Vagina (tissue), 2 donors: ENCODE measurements around the gene GGA1. TPM values are rescaled to one million over a fixed set of nuclear protein-coding genes. Genes with fewer than 3 reads are reported as not detected.
A peak's percentile ranks its signal among the peaks of the same experiment; 100 is the strongest.
"Not testable (repeated sequence)": the region's sequence is repeated elsewhere in the genome, so short reads cannot be mapped to it uniquely, and the experiment has no call there.

Source experiments
- DNase-seq, 2 donors: peaks; one replicate each; pipeline ENCODE4 v3.0.0-alpha.2; 2017; ENCODE audit errors: extremely low spot score in 2 of 2
- H3K27ac ChIP-seq: fragments of 200-600 bp; sonication (generic); one replicate; pipeline ENCODE4 v1.5.1; 2019
- H3K27me3 ChIP-seq: fragments of 200-600 bp; sonication (generic); one replicate; pipeline ENCODE4 v1.5.1; 2019
- H3K36me3 ChIP-seq, 2 donors: fragments of 200-600 bp; sonication (generic); one replicate each; pipeline ENCODE4 v1.5.1; 2017 to 2019
- H3K4me1 ChIP-seq: fragments of 200-600 bp; sonication (generic); one replicate; pipeline ENCODE4 v1.5.1; 2019
- H3K4me3 ChIP-seq, 2 donors: fragments of 200-600 bp; sonication (generic); 1 replicate in 1 of 2; 2 replicates in 1 of 2; pipeline ENCODE4 v1.5.1; 2016 to 2019
- H3K9me3 ChIP-seq: fragments of 200-600 bp; sonication (generic); one replicate; pipeline ENCODE4 v1.5.1; 2019
- POLR2A ChIP-seq, 2 donors: fragments of 450-650 bp; IDR thresholded peaks; one replicate each; pipeline ENCODE4 v1.6.1; 2017; ENCODE audit warnings: antibody characterized with exemption in 2 of 2, mild to moderate bottlenecking in 2 of 2, moderate library complexity in 2 of 2
- POLR2AphosphoS5 ChIP-seq, 2 donors: sonication (generic); formaldehyde crosslinking; IDR thresholded peaks; one replicate each; pipeline ENCODE4 v1.9.0; 2017; ENCODE audit warnings: antibody characterized with exemption in 2 of 2, mild to moderate bottlenecking in 2 of 2, low read depth in 1 of 2; ENCODE audit not compliant: insufficient read depth in 1 of 2
- intact Hi-C: fragments of 100-400 bp; cut with DNase I; formaldehyde crosslinking; loops from one replicate; pipeline ENCODE4 v1.15.1; 2023
- total RNA-seq: library from RNA; depleted of rRNA; stranded (reverse); fragments of >200 nt; gene quantifications from one replicate; pipeline ENCODE4 v1.2.3, GENCODE V29; 2016
- TF ChIP-seq, protein P1 (sequence below), 3 experiments: fragments of 450-650 bp in 2 of 3; fragments of 200-600 bp in 1 of 3; sonication (generic) in 1 of 3; IDR thresholded peaks; one replicate each; pipeline ENCODE4 v1.5.1; 2017 to 2019; ENCODE audit warnings: antibody characterized with exemption in 3 of 3, mild to moderate bottlenecking in 2 of 3, moderate library complexity in 2 of 3

GGA1 gene
- total RNA-seq, 1 donor from 2014 or later, result 45.7 TPM

DNA sequence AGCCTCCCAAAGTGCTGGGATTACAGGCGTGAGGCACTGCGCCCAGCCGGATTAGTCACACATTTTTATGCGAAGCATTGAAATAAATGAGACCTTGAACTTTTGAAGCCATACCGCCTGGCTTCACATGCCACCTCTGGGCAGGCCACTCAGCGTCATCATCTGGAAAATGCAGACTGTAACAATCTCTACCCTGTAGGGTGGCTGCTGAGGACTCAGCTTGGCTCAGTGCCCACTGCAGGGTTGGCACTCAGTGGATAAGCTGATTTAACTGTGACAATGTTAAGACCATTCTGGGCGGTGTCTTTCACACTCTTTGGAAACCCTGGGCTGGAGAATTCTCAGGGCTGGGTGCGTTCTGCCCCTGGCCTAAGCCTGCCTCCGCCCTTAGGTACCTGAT lies 39.3 kb downstream of the GGA1 start:
- no peak overlapping the region for H3K27ac ChIP-seq
- peaks cover 7% of the 10 kb centered on the region for H3K4me1 ChIP-seq
- DNase-seq, result no peak
- H3K36me3 ChIP-seq, result peaks cover 0 to 26% of the 10 kb centered on the region in 2 donors
- H3K4me3 ChIP-seq, result no peak overlapping the region
- intact Hi-C loops, result loop anchor here (10.0 kb wide), 1 partner anchor 147 kb away; no protein-coding TSS in a partner anchor
- peak in 1 of 2 donors; percentile 48 for TF ChIP-seq POLR2AphosphoS5 (IDR thresholded peaks at IDR 0.05; ENCODE audit: insufficient read depth in 1 of 2, low read depth in 1 of 2)
- TF ChIP-seq POLR2A (IDR thresholded peaks at IDR 0.05), result no peak
- H3K27me3 ChIP-seq, result no peaks in the 10 kb centered on the region
- H3K9me3 ChIP-seq, result no peaks in the 10 kb centered on the region

DNA sequence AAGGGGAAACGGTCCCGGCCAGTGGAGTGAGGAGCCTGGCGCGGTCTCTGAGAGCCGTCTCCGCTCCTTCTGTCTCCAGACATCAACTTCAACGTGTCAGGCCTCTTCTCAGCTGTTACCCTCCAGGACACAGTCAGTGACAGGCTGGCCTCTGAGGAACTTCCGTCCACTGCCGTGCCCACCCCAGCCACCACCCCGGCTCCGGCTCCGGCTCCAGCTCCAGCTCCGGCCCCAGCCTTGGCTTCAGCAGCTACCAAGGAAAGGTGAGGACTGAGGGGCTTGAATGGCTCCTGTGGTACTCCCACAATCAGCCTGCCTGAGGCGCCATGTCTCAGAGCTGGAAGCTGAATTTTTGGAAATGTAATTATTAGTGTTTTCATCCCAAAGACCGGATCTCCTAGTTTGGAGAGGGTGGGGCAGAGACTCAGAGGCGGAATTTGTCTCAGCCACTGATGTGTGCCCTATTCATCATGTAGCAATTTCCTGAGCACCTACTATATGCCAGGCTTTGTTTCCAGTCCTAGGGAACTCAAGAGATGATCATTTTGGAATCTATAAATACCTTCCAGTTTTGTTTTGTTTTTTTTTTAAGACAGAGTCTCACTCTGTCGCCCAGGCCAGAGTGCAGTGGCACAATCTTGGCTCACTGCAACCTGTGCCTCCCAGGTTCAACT lies 42.0 kb downstream of the GGA1 start:
- intact Hi-C loops, result no loop called here
- no peak for DNase-seq
- H3K9me3 ChIP-seq, result no peaks in the 10 kb centered on the region
- no peak overlapping the region for H3K27ac ChIP-seq
- H3K4me3 ChIP-seq, result no peak overlapping the region
- TF ChIP-seq, protein P1, sequence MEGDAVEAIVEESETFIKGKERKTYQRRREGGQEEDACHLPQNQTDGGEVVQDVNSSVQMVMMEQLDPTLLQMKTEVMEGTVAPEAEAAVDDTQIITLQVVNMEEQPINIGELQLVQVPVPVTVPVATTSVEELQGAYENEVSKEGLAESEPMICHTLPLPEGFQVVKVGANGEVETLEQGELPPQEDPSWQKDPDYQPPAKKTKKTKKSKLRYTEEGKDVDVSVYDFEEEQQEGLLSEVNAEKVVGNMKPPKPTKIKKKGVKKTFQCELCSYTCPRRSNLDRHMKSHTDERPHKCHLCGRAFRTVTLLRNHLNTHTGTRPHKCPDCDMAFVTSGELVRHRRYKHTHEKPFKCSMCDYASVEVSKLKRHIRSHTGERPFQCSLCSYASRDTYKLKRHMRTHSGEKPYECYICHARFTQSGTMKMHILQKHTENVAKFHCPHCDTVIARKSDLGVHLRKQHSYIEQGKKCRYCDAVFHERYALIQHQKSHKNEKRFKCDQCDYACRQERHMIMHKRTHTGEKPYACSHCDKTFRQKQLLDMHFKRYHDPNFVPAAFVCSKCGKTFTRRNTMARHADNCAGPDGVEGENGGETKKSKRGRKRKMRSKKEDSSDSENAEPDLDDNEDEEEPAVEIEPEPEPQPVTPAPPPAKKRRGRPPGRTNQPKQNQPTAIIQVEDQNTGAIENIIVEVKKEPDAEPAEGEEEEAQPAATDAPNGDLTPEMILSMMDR (IDR thresholded peaks at IDR 0.05), result no peak
- TF ChIP-seq POLR2AphosphoS5 (IDR thresholded peaks at IDR 0.05; ENCODE audit: insufficient read depth in 1 of 2, low read depth in 1 of 2) (no peak), POLR2A (IDR thresholded peaks at IDR 0.05) (no peak)
- no peaks in the 10 kb centered on the region for H3K4me1 ChIP-seq
- peaks cover 0 to 41% of the 10 kb centered on the region in 2 donors for H3K36me3 ChIP-seq
- no peaks in the 10 kb centered on the region for H3K27me3 ChIP-seq

DNA sequence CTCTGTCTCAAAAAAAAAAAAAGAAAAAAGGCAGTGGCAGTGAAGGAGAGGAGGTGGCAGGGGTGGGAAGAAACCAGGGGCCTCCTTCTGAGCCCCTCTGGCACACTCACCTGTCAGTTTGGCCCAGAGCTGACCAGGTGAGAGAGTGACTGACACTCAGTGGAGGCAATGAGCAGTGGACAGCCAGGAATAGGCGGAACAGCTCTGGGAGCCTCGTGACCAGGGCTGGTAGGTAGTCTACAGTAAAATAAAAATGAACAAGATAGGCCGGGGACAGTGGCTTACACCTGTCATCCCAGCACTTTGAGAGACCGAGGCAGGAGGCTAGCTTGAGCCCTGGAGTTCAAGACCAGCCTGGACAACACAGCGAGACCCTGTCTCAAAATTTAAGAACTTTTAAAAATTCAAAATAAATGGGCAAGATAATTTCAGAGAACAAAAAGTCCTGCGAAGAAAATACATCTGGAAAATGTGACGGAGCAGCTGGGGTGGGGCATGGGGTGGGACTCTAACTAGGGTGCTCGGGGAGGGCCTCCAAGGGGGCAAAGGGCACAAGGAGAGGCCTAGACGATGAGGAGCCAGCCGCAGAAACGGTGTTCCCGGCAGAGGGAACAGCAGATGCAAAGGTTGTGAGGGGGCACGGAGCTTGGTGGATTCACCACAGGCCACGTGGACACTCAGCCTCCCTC lies 46.1 kb downstream of the GGA1 start:
- peaks cover 0 to 41% of the 10 kb centered on the region in 2 donors for H3K36me3 ChIP-seq
- H3K27me3 ChIP-seq, result no peaks in the 10 kb centered on the region
- no peaks in the 10 kb centered on the region for H3K9me3 ChIP-seq
- TF ChIP-seq POLR2A (IDR thresholded peaks at IDR 0.05) (no peak), POLR2AphosphoS5 (IDR thresholded peaks at IDR 0.05; ENCODE audit: insufficient read depth in 1 of 2, low read depth in 1 of 2) (no peak)
- TF ChIP-seq, protein P1 (IDR thresholded peaks at IDR 0.05), result no peak
- no peak for DNase-seq
- H3K27ac ChIP-seq, result no peak overlapping the region
- intact Hi-C loops, result no loop called here
- H3K4me3 ChIP-seq, result no peak overlapping the region
- H3K4me1 ChIP-seq, result peaks cover 14% of the 10 kb centered on the region

DNA sequence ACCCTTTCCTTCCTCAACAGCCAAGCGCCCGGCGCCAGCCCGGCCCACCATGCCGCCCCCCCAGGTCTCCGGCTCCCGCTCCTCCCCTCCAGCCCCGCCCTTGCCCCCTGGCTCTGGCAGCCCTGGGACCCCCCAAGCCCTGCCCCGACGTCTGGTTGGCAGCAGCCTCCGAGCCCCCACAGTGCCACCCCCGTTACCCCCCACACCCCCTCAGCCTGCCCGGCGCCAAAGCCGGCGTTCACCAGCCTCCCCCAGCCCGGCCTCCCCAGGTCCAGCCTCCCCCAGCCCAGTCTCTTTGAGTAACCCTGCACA lies 46.6 kb downstream of the GGA1 start:
- DNase-seq, result no peak
- Histone ChIP-seq H3K27me3 (no peaks in the 10 kb centered on the region), H3K4me1 (peaks cover 19% of the 10 kb centered on the region), H3K36me3 (peaks cover 0 to 36% of the 10 kb centered on the region in 2 donors), H3K9me3 (no peaks in the 10 kb centered on the region), H3K4me3 (no peak overlapping the region), H3K27ac (no peak overlapping the region)
- TF ChIP-seq POLR2A (IDR thresholded peaks at IDR 0.05), result no peak
- TF ChIP-seq POLR2AphosphoS5 (IDR thresholded peaks at IDR 0.05; ENCODE audit: insufficient read depth in 1 of 2, low read depth in 1 of 2), result no peak
- TF ChIP-seq, protein P1 (IDR thresholded peaks at IDR 0.05), result no peak
- intact Hi-C loops, result no loop called here

DNA sequence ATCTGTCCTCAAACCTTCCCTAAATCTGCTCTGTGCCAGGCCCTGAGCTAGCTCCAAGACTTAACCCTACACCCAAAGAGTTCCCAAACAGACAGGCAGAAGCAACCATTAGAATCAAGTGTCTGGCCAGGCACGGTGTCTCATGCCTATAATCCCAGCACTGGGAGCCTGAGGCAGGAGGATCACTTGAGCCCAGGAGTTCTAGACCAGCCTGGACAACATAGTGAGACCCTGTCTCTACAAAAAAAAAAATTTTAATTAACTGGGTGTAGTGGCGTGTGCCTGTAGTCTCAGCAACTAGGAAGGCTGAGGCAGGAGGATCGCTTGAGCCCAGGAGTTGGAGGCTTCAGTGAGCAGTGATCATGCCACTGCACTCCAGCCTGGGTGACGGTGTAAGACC lies 47.9 kb downstream of the GGA1 start:
- peaks cover 33% of the 10 kb centered on the region for H3K4me1 ChIP-seq
- H3K4me3 ChIP-seq, H3K27ac ChIP-seq, H3K9me3 ChIP-seq, H3K27me3 ChIP-seq, DNase-seq, intact Hi-C loops: not testable (repeated sequence)
- H3K36me3 ChIP-seq, result peaks cover 0 to 23% of the 10 kb centered on the region in 2 donors

DNA sequence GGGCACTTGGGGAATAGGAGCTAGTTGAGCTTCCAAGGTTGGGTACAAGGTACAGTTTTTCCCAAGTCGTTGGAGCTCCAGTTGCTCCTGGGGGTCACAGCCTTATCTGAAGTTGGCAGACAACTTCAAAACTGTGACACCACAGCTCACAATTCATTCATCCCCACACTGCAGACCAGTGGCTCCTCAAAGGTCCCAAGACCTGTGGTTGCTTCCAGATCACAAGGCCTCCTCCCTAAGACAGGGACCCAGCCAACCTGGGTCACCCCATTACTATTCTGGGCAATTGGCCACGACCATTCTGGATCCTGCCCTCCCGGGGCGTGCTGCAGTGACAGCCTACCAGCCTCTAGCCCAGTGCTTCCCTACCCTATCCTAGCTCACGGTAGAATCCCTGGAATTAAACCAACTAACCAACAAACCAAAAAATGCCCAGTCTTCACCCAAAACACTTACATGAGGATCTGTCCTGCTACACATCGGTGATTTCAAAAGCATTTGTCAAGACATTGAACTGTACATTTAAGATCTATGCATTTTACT lies 49.0 kb downstream of the GGA1 start:
- peaks cover 0 to 19% of the 10 kb centered on the region in 2 donors for H3K36me3 ChIP-seq
- peak overlapping the region; percentile 74 for H3K27ac ChIP-seq
- H3K4me1 ChIP-seq, result peaks cover 44% of the 10 kb centered on the region
- no peaks in the 10 kb centered on the region for H3K27me3 ChIP-seq
- DNase-seq, result no peak
- H3K4me3 ChIP-seq, result peak overlapping the region; percentile 46 to 85
- no peak for TF ChIP-seq POLR2AphosphoS5 (IDR thresholded peaks at IDR 0.05; ENCODE audit: insufficient read depth in 1 of 2, low read depth in 1 of 2)
- no peak for TF ChIP-seq POLR2A (IDR thresholded peaks at IDR 0.05)
- TF ChIP-seq, protein P1 (IDR thresholded peaks at IDR 0.05), result no peak
- intact Hi-C loops, result no loop called here
- H3K9me3 ChIP-seq, result no peaks in the 10 kb centered on the region
